ENCODE measurements around the gene TRMU. TPM values are rescaled to one million over a fixed set of nuclear protein-coding genes. Genes with fewer than 3 reads are reported as not detected.

Gene TRMU
- total RNA-seq, 1 donor from 2014 or later: 70.1 TPM

DNA sequence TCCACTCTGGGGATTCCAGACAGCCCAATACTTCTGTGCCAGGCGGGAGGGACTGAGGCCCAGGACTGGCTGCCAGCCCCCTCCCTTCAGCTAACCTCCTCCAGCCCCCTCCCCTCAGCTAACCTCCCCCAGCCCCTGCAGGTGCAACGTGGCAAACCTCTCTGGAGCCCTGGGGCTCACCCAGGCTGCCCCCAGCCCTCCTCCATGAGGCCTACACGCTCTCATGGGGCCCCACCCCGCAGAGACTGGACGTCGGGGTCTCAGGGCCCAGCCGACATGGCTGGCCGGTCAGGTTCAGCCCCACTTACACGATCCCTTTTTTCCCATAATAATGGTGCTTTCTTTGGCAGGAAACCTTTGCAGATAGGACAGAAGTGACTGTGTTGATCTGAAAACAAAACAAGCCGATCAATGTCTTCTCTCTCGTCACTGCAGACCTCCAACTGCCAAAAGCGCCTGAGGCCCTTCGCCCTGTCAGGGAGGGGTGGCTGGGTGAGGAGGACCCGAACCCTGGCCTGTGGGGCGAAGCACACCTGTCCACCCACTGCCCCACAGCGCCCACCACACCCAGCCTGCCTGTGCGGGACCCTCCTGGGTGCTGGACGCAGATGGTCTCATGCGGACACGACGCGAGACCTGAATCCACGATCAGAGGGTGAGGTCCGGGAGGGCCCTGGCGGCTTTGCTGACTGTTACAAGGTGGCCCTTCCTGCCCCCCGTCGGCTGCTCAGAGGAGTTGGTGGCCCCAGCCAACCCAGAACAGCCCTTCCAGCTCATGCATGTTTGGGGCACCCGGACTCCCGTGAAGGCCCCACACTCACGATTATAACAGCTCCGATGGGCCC lies 33.6 kb downstream of the TRMU start:
- Mint-ChIP-seq H3K36me3 (peaks cover 12% of the 10 kb centered on the region), H3K4me1 (peaks cover 14% of the 10 kb centered on the region), H3K27ac (no peak overlapping the region), H3K9me3 (peaks cover under 1% of the 10 kb centered on the region), H3K27me3 (ENCODE audit: insufficient read depth, low read depth) (peaks cover 2% of the 10 kb centered on the region), H3K4me3 (no peak overlapping the region)
- H3K79me2 ChIP-seq (ENCODE audit: low read depth): no peaks in the 10 kb centered on the region
- no peak overlapping the region for H3K9ac ChIP-seq
- H3F3A ChIP-seq (ENCODE audit: low read depth): no peaks in the 10 kb centered on the region
- H3K4me3 ChIP-seq: no peak overlapping the region
- no peak overlapping the region for H3K27ac ChIP-seq
- H3K9me3 ChIP-seq (ENCODE audit: low read depth): no peaks in the 10 kb centered on the region
- no peaks in the 10 kb centered on the region for H4K20me1 ChIP-seq (ENCODE audit: low read depth)
- H2AFZ ChIP-seq (replicated peaks): no peak overlapping the region
- DNase-seq (ENCODE audit: low spot score): no peak
- TF ChIP-seq, protein P1, sequence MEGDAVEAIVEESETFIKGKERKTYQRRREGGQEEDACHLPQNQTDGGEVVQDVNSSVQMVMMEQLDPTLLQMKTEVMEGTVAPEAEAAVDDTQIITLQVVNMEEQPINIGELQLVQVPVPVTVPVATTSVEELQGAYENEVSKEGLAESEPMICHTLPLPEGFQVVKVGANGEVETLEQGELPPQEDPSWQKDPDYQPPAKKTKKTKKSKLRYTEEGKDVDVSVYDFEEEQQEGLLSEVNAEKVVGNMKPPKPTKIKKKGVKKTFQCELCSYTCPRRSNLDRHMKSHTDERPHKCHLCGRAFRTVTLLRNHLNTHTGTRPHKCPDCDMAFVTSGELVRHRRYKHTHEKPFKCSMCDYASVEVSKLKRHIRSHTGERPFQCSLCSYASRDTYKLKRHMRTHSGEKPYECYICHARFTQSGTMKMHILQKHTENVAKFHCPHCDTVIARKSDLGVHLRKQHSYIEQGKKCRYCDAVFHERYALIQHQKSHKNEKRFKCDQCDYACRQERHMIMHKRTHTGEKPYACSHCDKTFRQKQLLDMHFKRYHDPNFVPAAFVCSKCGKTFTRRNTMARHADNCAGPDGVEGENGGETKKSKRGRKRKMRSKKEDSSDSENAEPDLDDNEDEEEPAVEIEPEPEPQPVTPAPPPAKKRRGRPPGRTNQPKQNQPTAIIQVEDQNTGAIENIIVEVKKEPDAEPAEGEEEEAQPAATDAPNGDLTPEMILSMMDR (IDR thresholded peaks at IDR 0.05): no peak
- TF ChIP-seq EZH2phosphoT487 (IDR thresholded peaks at IDR 0.05) (no peak), EZH2 (IDR thresholded peaks at IDR 0.05) (no peak)
- no peaks in the 10 kb centered on the region for H3K36me3 ChIP-seq
- no peak overlapping the region for H3K4me2 ChIP-seq
- no peaks in the 10 kb centered on the region for H3K27me3 ChIP-seq
- H3K4me1 ChIP-seq: no peaks in the 10 kb centered on the region

GRCh38 chr22:46369716-46370583 lies 34.4 kb downstream of the TRMU start:
- H3K4me3 Mint-ChIP-seq: no peak overlapping the region

DNA sequence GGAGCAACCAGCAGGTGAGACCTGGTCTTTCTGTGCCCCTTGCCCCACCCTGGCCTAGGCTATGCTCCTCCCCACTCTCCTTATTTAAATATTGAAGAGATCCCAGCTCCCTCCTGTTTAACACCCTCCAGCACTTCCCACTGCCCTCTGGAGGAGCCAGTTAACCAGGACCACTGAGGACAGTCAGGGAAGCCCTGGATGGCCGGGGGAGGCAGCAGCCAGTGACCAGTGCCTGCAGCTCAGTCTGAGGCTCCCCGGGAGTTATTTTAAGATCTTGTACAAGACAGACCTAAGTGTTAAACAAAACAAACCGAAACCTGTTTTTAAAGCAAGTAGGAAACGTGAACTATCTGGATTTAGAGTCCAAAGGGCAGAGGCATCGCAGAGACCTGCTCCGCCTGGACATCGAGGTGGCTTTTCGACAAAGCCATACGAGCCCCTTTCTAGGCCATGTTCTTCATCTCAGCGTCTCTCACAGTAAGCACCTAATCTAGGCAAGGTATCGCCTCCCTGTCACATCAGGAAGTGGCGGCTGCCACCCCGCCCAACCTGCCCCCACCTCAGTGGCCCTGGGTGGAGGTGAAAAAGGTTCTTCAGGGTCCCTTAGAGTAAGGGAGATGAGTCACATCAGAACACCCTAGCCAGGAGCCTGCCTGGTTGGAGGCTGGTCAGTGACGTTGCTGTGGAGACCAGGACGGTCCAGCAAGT lies 35.2 kb downstream of the TRMU start:
- no peaks in the 10 kb centered on the region for H3F3A ChIP-seq (ENCODE audit: low read depth)
- no peak overlapping the region for H3K4me3 ChIP-seq
- Mint-ChIP-seq H3K27me3 (ENCODE audit: insufficient read depth, low read depth) (peaks cover 7% of the 10 kb centered on the region), H3K36me3 (peaks cover 22% of the 10 kb centered on the region), H3K4me1 (peaks cover 14% of the 10 kb centered on the region), H3K9me3 (peaks cover 7% of the 10 kb centered on the region), H3K4me3 (no peak overlapping the region), H3K27ac (no peak overlapping the region)
- DNase-seq (ENCODE audit: low spot score): no peak
- no peak overlapping the region for H3K27ac ChIP-seq
- no peaks in the 10 kb centered on the region for H3K9me3 ChIP-seq (ENCODE audit: low read depth)
- H3K27me3 ChIP-seq: no peaks in the 10 kb centered on the region
- H3K36me3 ChIP-seq: no peaks in the 10 kb centered on the region
- H3K9ac ChIP-seq: no peak overlapping the region
- H3K4me2 ChIP-seq: no peak overlapping the region
- H3K79me2 ChIP-seq (ENCODE audit: low read depth): no peaks in the 10 kb centered on the region
- H3K4me1 ChIP-seq: no peaks in the 10 kb centered on the region
- H4K20me1 ChIP-seq (ENCODE audit: low read depth): no peaks in the 10 kb centered on the region
- TF ChIP-seq EZH2phosphoT487 (IDR thresholded peaks at IDR 0.05): no peak
- TF ChIP-seq, protein P1 (IDR thresholded peaks at IDR 0.05): no peak
- TF ChIP-seq EZH2 (IDR thresholded peaks at IDR 0.05): no peak
- no peak overlapping the region for H2AFZ ChIP-seq (replicated peaks)

More at GRCh38 chr22:46369716-46370583, 34.4 kb downstream of the TRMU start:
- no peaks in the 10 kb centered on the region for H3K27me3 ChIP-seq
- Mint-ChIP-seq H3K4me1 (peaks cover 14% of the 10 kb centered on the region), H3K27me3 (ENCODE audit: insufficient read depth, low read depth) (peaks cover 2% of the 10 kb centered on the region), H3K27ac (peak overlapping the region; percentile 60), H3K9me3 (peaks cover 3% of the 10 kb centered on the region), H3K36me3 (peaks cover 14% of the 10 kb centered on the region)
- no peak overlapping the region for H2AFZ ChIP-seq (replicated peaks)
- H3K79me2 ChIP-seq (ENCODE audit: low read depth): no peaks in the 10 kb centered on the region
- H3K4me3 ChIP-seq: no peak overlapping the region
- H3K9ac ChIP-seq: no peak overlapping the region
- TF ChIP-seq EZH2phosphoT487 (IDR thresholded peaks at IDR 0.05): no peak
- TF ChIP-seq EZH2 (IDR thresholded peaks at IDR 0.05): no peak
- TF ChIP-seq, protein P1 (IDR thresholded peaks at IDR 0.05): no peak
- DNase-seq (ENCODE audit: low spot score): no peak
- H4K20me1 ChIP-seq (ENCODE audit: low read depth): no peaks in the 10 kb centered on the region
- H3F3A ChIP-seq (ENCODE audit: low read depth): no peaks in the 10 kb centered on the region
- H3K4me2 ChIP-seq: no peak overlapping the region
- H3K27ac ChIP-seq: no peak overlapping the region
- no peaks in the 10 kb centered on the region for H3K9me3 ChIP-seq (ENCODE audit: low read depth)
- H3K36me3 ChIP-seq: no peaks in the 10 kb centered on the region
- H3K4me1 ChIP-seq: no peaks in the 10 kb centered on the region

Data from neural progenitor cell (in vitro differentiated cells).